GM12872 (cell line): ENCODE measurements around the gene PHKA2.

ENCODE experiments used
- CTCF ChIP-seq: IDR thresholded peaks from 3 replicates; pipeline ENCODE4 v1.5.1; 2011; ENCODE audit warnings: low read depth, mild to moderate bottlenecking, low read length, moderate library complexity; ENCODE audit not compliant: insufficient read depth

PHKA2 gene

GRCh38 chrX:18889346-18890048 lies 94.4 kb downstream of the PHKA2 start:
- no peak for TF ChIP-seq CTCF

GRCh38 chrX:18888281-18888680 lies 95.6 kb downstream of the PHKA2 start:
- no peak for TF ChIP-seq CTCF

GRCh38 chrX:18887825-18888212 lies 96.1 kb downstream of the PHKA2 start:
- no peak for TF ChIP-seq CTCF

- TF ChIP-seq CTCF: no peak
Measured at GRCh38 chrX:18887177-18887824, 96.6 kb downstream of the PHKA2 start.

DNA sequence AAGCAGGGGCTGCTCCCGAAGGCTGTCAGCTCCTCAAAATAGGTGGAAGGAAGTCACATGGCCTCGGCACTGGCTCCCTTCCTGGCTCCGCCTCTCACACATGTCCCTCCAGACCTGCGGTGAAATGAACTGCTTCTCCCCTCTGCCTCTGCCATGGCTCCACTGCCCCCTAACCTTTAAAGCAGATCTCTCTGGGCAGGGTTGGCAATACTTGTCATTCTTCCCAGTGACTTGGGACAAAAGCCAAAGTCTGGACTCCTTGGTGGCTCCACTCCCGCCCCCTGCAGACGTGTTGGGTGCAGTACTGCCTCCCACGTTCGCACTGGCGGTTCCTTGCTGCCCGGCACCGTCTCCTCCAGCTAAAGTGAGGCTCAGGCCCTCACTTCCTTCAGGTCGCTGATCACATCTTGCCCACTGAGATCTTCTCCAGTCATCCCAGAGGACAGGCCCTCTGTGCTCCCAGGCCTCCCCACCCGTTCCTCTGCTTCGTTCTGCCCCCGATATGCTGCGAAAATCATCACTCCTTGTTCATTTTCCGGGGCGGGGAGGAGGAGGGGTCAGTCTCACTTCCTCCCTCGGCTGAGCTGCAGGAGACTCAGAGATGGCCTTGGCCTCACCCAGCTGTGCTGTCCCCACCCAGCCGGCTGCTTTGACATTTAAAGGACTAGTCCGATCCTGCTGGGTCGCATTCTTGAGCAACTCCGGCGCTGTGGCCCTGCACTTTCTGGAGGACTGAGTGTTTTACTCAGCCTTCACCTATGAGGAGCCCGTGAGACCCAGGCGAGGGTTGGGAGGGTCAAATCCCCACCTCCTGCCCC lies 97.4 kb downstream of the PHKA2 start:
- TF ChIP-seq CTCF: peak; percentile 74

- TF ChIP-seq CTCF: no peak
Measured at GRCh38 chrX:18886005-18886343, 97.9 kb downstream of the PHKA2 start.

DNA sequence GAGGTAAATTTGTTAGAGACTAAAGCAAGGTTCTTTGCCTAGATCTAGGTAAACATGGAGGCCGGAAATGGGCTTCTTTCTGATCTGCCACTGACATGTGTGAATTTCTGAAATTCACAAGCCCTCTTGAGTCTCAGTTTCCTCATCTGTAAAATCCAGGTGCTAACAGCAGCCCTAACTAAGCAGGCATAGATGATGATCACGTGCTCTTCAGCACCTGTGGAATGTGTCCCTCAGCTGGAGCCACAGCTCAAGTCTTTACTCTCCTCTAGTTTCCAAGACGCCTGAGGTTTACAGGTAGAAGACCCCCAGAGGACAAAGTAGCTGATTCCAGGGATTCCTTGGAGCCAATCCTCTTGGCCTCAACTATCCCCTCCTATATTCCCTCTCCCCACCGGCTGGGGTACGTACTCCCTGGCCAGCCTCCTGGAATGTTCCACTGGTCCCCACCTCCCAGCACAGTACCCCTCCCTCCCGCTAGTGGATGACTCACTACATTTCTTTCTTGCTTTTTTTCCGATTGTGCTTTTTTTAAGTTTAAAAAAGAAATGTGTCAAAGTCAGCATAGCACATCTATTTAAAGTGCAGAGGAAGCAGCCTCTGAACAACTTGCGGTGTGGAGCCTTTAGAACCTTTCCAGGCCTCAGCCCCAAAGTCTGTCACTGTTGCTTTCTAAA lies 98.4 kb downstream of the PHKA2 start:
- TF ChIP-seq CTCF: peak; percentile 21; the same call in 1 of the 3 replicates
